ENCODE results near the gene AIG1.
A peak's percentile ranks its signal among the peaks of the same experiment; 100 is the strongest.
"Not testable (repeated sequence)": the region's sequence is repeated elsewhere in the genome, so short reads cannot be mapped to it uniquely, and the experiment has no call there.

Gene AIG1

GRCh38 chr6:143333749-143334520 lies 273.2 kb downstream of the AIG1 start:
- H3K9me3 Mint-ChIP-seq = peaks cover 15% of the 10 kb centered on the region
- H3K4me3 Mint-ChIP-seq = no peak overlapping the region
- no peaks in the 10 kb centered on the region for H3K4me1 Mint-ChIP-seq (ENCODE audit: low read depth)
- H3K36me3 Mint-ChIP-seq (ENCODE audit: low read depth) = peaks cover 16% of the 10 kb centered on the region
- no peaks in the 10 kb centered on the region for H3K27me3 Mint-ChIP-seq
- intact Hi-C loops (cut with micrococcal nuclease) = no loop called here
- no peak overlapping the region for H3K27ac Mint-ChIP-seq

GRCh38 chr6:143335865-143336264 lies 275.2 kb downstream of the AIG1 start:
- H3K27ac Mint-ChIP-seq = no peak overlapping the region
- no peak overlapping the region for H3K4me3 Mint-ChIP-seq
- no peaks in the 10 kb centered on the region for H3K27me3 Mint-ChIP-seq
- H3K4me1 Mint-ChIP-seq (ENCODE audit: low read depth) = peaks cover 7% of the 10 kb centered on the region
- peaks cover 15% of the 10 kb centered on the region for H3K9me3 Mint-ChIP-seq
- H3K36me3 Mint-ChIP-seq (ENCODE audit: low read depth) = peaks cover 18% of the 10 kb centered on the region
- intact Hi-C loops (cut with micrococcal nuclease) = no loop called here

GRCh38 chr6:143336446-143337152 lies 275.9 kb downstream of the AIG1 start:
- H3K4me3 Mint-ChIP-seq = no peak overlapping the region
- no peaks in the 10 kb centered on the region for H3K27me3 Mint-ChIP-seq
- H3K27ac Mint-ChIP-seq = no peak overlapping the region
- intact Hi-C loops (cut with micrococcal nuclease) = no loop called here
- H3K36me3 Mint-ChIP-seq (ENCODE audit: low read depth) = peaks cover 23% of the 10 kb centered on the region
- H3K4me1 Mint-ChIP-seq (ENCODE audit: low read depth) = peaks cover 7% of the 10 kb centered on the region
- H3K9me3 Mint-ChIP-seq = peaks cover 15% of the 10 kb centered on the region

DNA sequence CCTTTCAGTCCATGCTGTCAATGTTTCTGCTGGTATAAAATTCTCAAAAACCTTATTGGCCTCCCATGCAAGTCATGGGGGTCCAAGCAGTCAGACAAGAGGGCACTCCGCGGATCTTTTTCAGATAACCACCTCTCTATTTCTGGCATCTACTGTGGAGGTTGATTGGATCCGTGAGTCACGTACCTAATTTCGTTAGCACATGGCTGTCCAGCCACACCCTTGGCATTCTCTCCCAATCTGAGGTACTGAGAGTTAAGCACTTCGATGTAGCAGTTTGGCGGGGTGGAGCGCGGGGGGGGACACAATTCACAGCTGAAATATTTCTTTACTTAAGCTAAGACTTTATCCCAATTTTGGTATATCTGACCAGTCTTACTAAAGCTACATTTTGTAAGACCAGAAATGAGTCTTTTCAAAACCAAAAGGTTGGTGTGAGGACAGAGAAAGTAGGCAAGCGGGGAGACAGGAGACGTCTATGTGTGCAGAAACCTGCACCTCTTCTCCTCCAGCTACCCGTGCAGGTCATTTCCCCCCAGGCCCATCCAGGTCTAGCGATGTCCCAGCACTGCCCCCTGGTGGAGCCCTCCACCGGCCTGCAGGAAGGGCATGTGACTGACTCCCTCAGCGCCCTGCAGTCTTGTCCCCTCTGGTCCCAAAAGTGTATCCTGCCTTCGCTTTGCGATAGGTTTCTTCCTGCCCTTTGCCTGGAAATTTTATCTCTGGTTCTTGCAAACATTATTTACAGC lies 276.7 kb downstream of the AIG1 start:
- H3K4me1 Mint-ChIP-seq (ENCODE audit: low read depth) = peaks cover 7% of the 10 kb centered on the region
- H3K27ac Mint-ChIP-seq = no peak overlapping the region
- H3K9me3 Mint-ChIP-seq = peaks cover 15% of the 10 kb centered on the region
- peaks cover 23% of the 10 kb centered on the region for H3K36me3 Mint-ChIP-seq (ENCODE audit: low read depth)
- no peaks in the 10 kb centered on the region for H3K27me3 Mint-ChIP-seq
- intact Hi-C loops (cut with micrococcal nuclease) = no loop called here
- no peak overlapping the region for H3K4me3 Mint-ChIP-seq

DNA sequence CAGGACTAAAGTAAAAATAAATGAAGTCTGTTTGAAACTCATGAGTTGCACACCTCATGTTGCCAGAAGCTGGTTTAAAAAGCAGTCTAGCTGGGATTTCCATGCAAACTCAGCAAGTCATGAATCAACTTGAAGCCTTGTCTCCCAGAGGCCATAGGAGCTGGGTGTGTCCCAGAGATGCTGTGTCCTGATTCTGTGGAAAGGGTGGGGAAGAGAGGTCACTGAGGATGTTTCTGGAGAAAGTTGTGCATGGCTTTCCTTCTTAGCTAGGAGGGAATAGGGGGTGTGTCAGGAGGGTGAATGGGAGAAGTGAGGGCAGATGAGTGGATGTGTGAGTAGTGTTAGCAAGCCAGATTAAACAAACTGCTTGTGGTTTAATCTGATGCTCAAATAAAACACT lies 278.5 kb downstream of the AIG1 start:
- H3K9me3 Mint-ChIP-seq = peaks cover 15% of the 10 kb centered on the region
- peaks cover 23% of the 10 kb centered on the region for H3K36me3 Mint-ChIP-seq (ENCODE audit: low read depth)
- H3K4me3 Mint-ChIP-seq = no peak overlapping the region
- H3K4me1 Mint-ChIP-seq (ENCODE audit: low read depth) = peaks cover 7% of the 10 kb centered on the region
- intact Hi-C loops (cut with micrococcal nuclease) = no loop called here
- H3K27me3 Mint-ChIP-seq = no peaks in the 10 kb centered on the region
- H3K27ac Mint-ChIP-seq = peak overlapping the region; percentile 7

- H3K4me1 Mint-ChIP-seq (ENCODE audit: low read depth); H3K9me3 Mint-ChIP-seq; H3K4me3 Mint-ChIP-seq; H3K27ac Mint-ChIP-seq; intact Hi-C loops (cut with micrococcal nuclease); H3K36me3 Mint-ChIP-seq (ENCODE audit: low read depth); H3K27me3 Mint-ChIP-seq: not testable (repeated sequence)
Observed at GRCh38 chr6:143345477-143345876, 284.8 kb downstream of the AIG1 start.

- Mint-ChIP-seq H3K4me3 (no peak overlapping the region), H3K9me3 (no peaks in the 10 kb centered on the region), H3K36me3 (ENCODE audit: low read depth) (peaks cover 4% of the 10 kb centered on the region), H3K4me1 (ENCODE audit: low read depth) (no peaks in the 10 kb centered on the region), H3K27me3 (no peaks in the 10 kb centered on the region), H3K27ac (no peak overlapping the region)
- intact Hi-C loops (cut with micrococcal nuclease) = no loop called here
Observed at GRCh38 chr6:143346004-143346403, 285.3 kb downstream of the AIG1 start.

DNA sequence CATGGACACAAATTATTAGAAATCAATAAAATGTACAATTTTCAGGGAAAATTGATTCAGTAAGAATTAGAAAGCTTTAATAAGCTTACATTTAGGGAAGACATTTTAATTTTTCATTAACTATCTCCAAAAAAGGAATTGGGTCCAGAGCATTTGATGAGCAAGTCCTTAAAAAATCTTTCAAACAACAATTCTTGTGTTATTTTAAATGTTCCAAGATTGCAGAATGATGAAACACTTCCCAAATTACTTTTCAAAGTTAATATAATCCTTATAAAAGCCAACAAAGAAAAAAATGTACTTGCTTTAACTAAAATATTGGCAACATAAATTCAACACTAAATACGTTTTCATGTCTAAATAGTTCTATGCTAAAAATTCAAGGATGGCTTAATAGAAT lies 287.8 kb downstream of the AIG1 start:
- Mint-ChIP-seq H3K4me1 (ENCODE audit: low read depth) (no peaks in the 10 kb centered on the region), H3K4me3 (no peak overlapping the region), H3K27ac (no peak overlapping the region), H3K9me3 (peaks cover 18% of the 10 kb centered on the region), H3K36me3 (ENCODE audit: low read depth) (no peaks in the 10 kb centered on the region), H3K27me3 (no peaks in the 10 kb centered on the region)
- intact Hi-C loops (cut with micrococcal nuclease) = no loop called here

DNA sequence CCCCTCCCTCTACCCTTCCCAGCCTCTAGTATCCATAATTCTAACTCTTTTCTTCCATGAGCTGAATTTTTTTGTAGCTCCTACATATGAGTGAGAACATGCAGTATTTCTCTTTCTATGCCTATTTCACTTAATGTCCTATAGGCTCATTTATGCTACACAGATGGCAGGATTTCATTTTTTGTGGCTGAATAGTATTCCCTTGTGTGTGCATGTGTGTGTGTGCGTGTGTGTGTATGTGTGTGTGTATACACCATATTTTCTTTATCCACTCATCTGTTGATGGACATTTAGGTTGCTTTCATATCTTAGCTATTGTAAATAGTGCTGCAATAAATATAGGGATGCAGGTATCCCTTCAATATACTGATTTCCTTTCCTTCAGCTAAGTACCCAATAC lies 288.8 kb downstream of the AIG1 start:
- Mint-ChIP-seq H3K4me1 (ENCODE audit: low read depth) (no peaks in the 10 kb centered on the region), H3K27me3 (no peaks in the 10 kb centered on the region), H3K27ac (no peak overlapping the region), H3K36me3 (ENCODE audit: low read depth) (no peaks in the 10 kb centered on the region), H3K4me3 (no peak overlapping the region), H3K9me3 (peaks cover 28% of the 10 kb centered on the region)
- intact Hi-C loops (cut with micrococcal nuclease) = no loop called here

DNA sequence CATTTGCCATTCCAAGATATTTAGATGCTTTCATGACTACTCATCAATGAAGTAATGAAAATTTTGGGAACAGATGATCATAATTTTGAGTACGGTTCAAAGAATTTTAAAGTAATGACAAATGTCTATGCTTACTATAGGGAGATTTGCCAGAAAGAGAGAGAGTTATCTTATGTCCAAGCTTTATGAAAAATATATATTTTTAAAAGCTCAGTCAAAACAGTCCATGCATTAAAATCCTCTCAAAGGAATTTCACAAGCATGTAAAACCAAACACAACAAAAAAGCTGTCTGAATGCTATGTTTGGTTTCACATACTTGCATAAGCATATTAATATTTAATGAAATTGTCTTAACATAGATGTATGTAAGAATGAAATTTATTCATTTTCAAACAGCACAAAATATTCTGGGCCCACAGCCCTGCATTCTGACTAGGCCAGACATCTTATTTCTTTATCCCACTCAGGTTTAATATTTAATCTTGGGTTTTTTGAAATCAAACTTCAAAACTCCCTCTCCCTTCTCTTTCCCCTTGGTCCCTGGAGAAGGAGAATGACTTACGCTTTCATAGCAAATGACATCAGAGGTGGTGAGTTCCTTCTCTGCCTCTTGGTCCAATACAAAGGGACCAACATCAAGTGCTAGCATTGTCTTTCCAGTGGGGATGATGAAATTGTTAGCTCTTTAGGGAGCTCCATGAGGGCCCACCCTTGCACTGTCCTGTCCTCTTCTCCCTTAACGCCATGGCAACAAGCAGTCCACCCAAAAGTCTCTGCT lies 295.6 kb downstream of the AIG1 start:
- Mint-ChIP-seq H3K36me3 (ENCODE audit: low read depth) (no peaks in the 10 kb centered on the region), H3K27ac (no peak overlapping the region), H3K27me3 (no peaks in the 10 kb centered on the region), H3K9me3 (peaks cover 37% of the 10 kb centered on the region), H3K4me1 (ENCODE audit: low read depth) (no peaks in the 10 kb centered on the region), H3K4me3 (no peak overlapping the region)
- intact Hi-C loops (cut with micrococcal nuclease) = no loop called here

GRCh38 chr6:143357152-143357551 lies 296.5 kb downstream of the AIG1 start:
- intact Hi-C loops (cut with micrococcal nuclease) = no loop called here
- Mint-ChIP-seq H3K27ac (no peak overlapping the region), H3K4me3 (no peak overlapping the region), H3K9me3 (peaks cover 31% of the 10 kb centered on the region), H3K4me1 (ENCODE audit: low read depth) (no peaks in the 10 kb centered on the region), H3K36me3 (ENCODE audit: low read depth) (no peaks in the 10 kb centered on the region), H3K27me3 (no peaks in the 10 kb centered on the region)

DNA sequence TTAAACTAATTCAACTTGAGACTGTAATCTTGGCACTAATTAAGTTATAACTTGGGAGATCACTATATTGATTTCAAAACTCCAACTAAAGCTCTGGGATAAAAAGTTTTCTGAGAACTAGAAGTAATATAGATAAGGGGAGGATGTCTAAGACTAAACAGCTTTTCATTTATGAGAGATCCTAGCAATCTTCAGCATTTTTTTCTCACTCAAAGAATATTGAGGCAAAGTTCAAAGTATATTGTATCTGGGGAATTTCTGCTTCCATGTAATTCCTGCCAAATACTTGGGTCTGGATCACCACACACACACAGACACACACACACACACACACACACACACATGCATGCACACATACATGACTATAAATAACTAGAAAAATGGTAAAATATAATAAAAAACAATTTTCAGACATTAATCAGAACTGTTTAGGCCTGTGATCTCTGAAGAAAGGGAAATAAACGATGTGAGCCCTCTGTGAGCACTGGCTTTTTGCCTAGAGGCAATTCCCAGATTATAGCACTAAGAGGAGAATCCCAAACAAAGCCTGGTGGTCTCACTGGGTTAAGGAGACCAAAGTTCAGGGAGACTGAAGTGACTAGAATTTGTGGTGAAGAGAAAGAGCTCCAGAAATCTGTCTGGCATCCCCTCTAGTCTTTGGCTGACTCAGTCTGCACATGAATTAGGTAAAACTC lies 297.0 kb downstream of the AIG1 start:
- intact Hi-C loops (cut with micrococcal nuclease) = no loop called here
- Mint-ChIP-seq H3K4me3 (no peak overlapping the region), H3K9me3 (peaks cover 26% of the 10 kb centered on the region), H3K4me1 (ENCODE audit: low read depth) (no peaks in the 10 kb centered on the region), H3K36me3 (ENCODE audit: low read depth) (no peaks in the 10 kb centered on the region), H3K27ac (no peak overlapping the region), H3K27me3 (no peaks in the 10 kb centered on the region)

- H3K4me1 Mint-ChIP-seq (ENCODE audit: low read depth) = no peaks in the 10 kb centered on the region
- intact Hi-C loops (cut with micrococcal nuclease) = no loop called here
- H3K27me3 Mint-ChIP-seq = no peaks in the 10 kb centered on the region
- no peak overlapping the region for H3K27ac Mint-ChIP-seq
- H3K9me3 Mint-ChIP-seq = no peaks in the 10 kb centered on the region
- H3K4me3 Mint-ChIP-seq = no peak overlapping the region
- no peaks in the 10 kb centered on the region for H3K36me3 Mint-ChIP-seq (ENCODE audit: low read depth)
Observed at GRCh38 chr6:143361536-143362191, 301.0 kb downstream of the AIG1 start.
